ENCODE data around the gene FIS1.

DNA sequence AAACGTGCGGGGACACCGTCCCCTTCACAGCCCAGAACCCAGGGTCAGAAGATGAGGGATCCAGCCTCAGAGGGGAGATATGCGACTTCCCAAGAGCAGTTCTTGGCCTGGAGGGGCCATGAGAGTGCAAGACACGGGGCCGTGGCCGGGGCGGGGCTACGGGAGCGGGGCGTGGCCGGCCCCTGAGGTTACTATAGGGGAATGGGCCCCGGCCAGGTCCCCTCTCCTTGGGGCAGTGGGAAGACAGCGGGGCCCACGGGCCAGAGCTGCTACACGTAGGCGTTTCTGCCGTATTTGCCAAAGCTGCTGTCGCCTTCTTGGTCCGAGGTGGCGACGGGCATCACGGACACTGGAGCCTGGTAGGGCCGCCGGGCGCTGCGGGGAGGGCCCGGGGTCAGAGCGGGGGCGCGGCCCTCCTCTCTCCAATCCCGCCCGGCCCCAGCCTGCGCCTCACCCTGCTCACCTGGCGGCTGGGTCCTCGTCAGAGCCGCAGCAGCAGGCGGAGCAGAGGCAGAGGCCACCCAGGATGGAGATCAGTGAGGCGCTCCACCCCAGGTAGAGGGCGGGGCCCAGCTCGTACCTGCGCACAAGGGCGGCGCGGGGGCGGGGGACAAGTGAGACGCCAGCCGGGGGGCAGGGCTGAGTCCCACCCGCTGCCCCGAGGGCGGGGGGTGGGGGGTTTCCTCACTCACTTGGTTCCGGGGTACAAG is 12.6 kb downstream of the FIS1 start:
- TF ChIP-seq, protein P1, sequence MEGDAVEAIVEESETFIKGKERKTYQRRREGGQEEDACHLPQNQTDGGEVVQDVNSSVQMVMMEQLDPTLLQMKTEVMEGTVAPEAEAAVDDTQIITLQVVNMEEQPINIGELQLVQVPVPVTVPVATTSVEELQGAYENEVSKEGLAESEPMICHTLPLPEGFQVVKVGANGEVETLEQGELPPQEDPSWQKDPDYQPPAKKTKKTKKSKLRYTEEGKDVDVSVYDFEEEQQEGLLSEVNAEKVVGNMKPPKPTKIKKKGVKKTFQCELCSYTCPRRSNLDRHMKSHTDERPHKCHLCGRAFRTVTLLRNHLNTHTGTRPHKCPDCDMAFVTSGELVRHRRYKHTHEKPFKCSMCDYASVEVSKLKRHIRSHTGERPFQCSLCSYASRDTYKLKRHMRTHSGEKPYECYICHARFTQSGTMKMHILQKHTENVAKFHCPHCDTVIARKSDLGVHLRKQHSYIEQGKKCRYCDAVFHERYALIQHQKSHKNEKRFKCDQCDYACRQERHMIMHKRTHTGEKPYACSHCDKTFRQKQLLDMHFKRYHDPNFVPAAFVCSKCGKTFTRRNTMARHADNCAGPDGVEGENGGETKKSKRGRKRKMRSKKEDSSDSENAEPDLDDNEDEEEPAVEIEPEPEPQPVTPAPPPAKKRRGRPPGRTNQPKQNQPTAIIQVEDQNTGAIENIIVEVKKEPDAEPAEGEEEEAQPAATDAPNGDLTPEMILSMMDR (IDR thresholded peaks at IDR 0.05 in 2 of 3, conservative IDR thresholded peaks at IDR 0.05 in 1 of 3; ENCODE audit: control insufficient read depth in 2 of 3, extremely low read depth in 1 of 3, insufficient read depth in 1 of 3, low read depth in 3 of 3, low read length in 3 of 3) = no peak
- TF ChIP-seq EZH2 (IDR thresholded peaks at IDR 0.05; ENCODE audit: borderline replicate concordance, control insufficient read depth, low read depth, low read length) (no peak), JUND (IDR thresholded peaks at IDR 0.05; ENCODE audit: low read depth, low read length) (no peak), SREBF2 (IDR thresholded peaks at IDR 0.05; ENCODE audit: low read length) (no peak), SMC3 (IDR thresholded peaks at IDR 0.05; ENCODE audit: borderline replicate concordance, low read length) (no peak), HDGF (IDR thresholded peaks at IDR 0.05) (no peak)
